OCI-LY7 (cell line): ENCODE measurements around the gene SLC29A1. TPM values are rescaled to one million over a fixed set of nuclear protein-coding genes. Genes with fewer than 3 reads are reported as not detected.

Experiments
- BruUV-seq: library from RNA; stranded (reverse); fragments of 400-500 nt; replicated peaks from 2 replicates; lab custom pipeline; 2021; lab: Mats Ljungman, UMichigan
- CTCF ChIA-PET: fragments of 300-600 bp; sonication (Branson Sonifier 250); formaldehyde crosslinking; loops from one replicate; lab custom pipeline; 2022; ENCODE audit warnings: antibody characterized with exemption; ENCODE audit not compliant: unreplicated experiment; lab: Charles Lee
- POLR2A ChIA-PET: fragments of 300-600 bp; sonication (Branson Sonifier 250); formaldehyde crosslinking; loops from one replicate; lab custom pipeline; 2022; ENCODE audit warnings: antibody characterized with exemption; lab: Charles Lee
- DNase-seq: peaks from one replicate; pipeline ENCODE4 v3.0.0-alpha.2; 2015; ENCODE audit warnings: low spot score
- H2AFZ ChIP-seq: fragments of 200-600 bp; sonication (generic), shearing (Covaris generic); 2 replicates; pipeline ENCODE4 v1.6.1; 2014; ENCODE audit warnings: mild to moderate bottlenecking, antibody characterized with exemption, low read length, moderate library complexity
- H3K27ac ChIP-seq: fragments of 200-600 bp; sonication (generic); 2 replicates; pipeline ENCODE4 v1.5.1; 2014; ENCODE audit warnings: mixed run types, low read depth, mild to moderate bottlenecking, moderate library complexity, low read length, inconsistent platforms; ENCODE audit not compliant: poor library complexity, severe bottlenecking
- H3K36me3 ChIP-seq: fragments of 200-600 bp; sonication (generic); 2 replicates; pipeline ENCODE4 v1.6.1; 2014; ENCODE audit warnings: mild to moderate bottlenecking, antibody characterized with exemption, low read length, moderate library complexity, mixed read lengths; ENCODE audit not compliant: insufficient read depth
- H3K4me1 ChIP-seq: fragments of 200-600 bp; sonication (generic); 2 replicates; pipeline ENCODE4 v1.5.1; 2014; ENCODE audit warnings: mild to moderate bottlenecking, low read length; ENCODE audit not compliant: insufficient read depth, poor library complexity, severe bottlenecking
- H3K4me2 ChIP-seq: fragments of 200-600 bp; sonication (generic); 2 replicates; pipeline ENCODE4 v1.6.1; 2014; ENCODE audit warnings: mild to moderate bottlenecking, low read length
- H3K4me3 ChIP-seq: fragments of 200-600 bp; sonication (generic); 2 replicates; pipeline ENCODE4 v1.5.1; 2014; ENCODE audit warnings: mild to moderate bottlenecking, low read depth, low read length; ENCODE audit not compliant: poor library complexity, severe bottlenecking
- H3K79me2 ChIP-seq: fragments of 200-600 bp; sonication (generic); 2 replicates; pipeline ENCODE4 v1.6.1; 2016; ENCODE audit warnings: low read depth, mild to moderate bottlenecking, low read length, moderate library complexity, mixed read lengths; ENCODE audit not compliant: insufficient read depth
- H3K9me2 ChIP-seq: fragments of 200-600 bp; sonication (generic); 2 replicates; pipeline ENCODE4 v1.6.1; 2016; ENCODE audit warnings: mild to moderate bottlenecking, low read length, mixed read lengths; ENCODE audit not compliant: insufficient read depth
- H3K9me3 ChIP-seq: fragments of 200-600 bp; sonication (generic); 2 replicates; pipeline ENCODE4 v1.6.1; 2014; ENCODE audit warnings: mild to moderate bottlenecking, mixed run types, low read length, mixed read lengths
- H4K20me1 ChIP-seq: fragments of 200-600 bp; sonication (generic); 2 replicates; pipeline ENCODE4 v1.6.1; 2014; ENCODE audit warnings: mild to moderate bottlenecking, antibody characterized with exemption, low read length, moderate library complexity, mixed read lengths; ENCODE audit not compliant: insufficient read depth
- EZH2phosphoT487 ChIP-seq: fragments of 200-600 bp; sonication (generic); IDR thresholded peaks from 2 replicates; pipeline ENCODE4 v1.6.1; 2018; ENCODE audit warnings: low read depth, borderline replicate concordance, mild to moderate bottlenecking, mixed run types, antibody characterized with exemption, low read length, moderate library complexity, mixed read lengths
- intact Hi-C: fragments of 100-400 bp; cut with micrococcal nuclease; formaldehyde crosslinking; loops from one replicate; pipeline ENCODE4 v1.10.0; 2022; ENCODE audit not compliant: unreplicated experiment
- total RNA-seq, 2 experiments: library from RNA; depleted of rRNA in 1 of 2; stranded (reverse); fragments of >200 nt in 1 of 2; shearing (Covaris generic) in 1 of 2; gene quantifications; 2 replicates each; pipeline ENCODE4 v1.2.3, GENCODE V29; 2014 to 2022
- TF ChIP-seq, protein P1 (sequence below): fragments of 200-600 bp; sonication (generic); conservative IDR thresholded peaks from 2 replicates; pipeline ENCODE4 v1.5.1; 2014; ENCODE audit warnings: mild to moderate bottlenecking, antibody characterized with exemption, low read length, moderate library complexity, mixed read lengths

Gene SLC29A1
- total RNA-seq, 2 experiments from 2014 or later: 52.6 to 64.6 TPM

- TF ChIP-seq, protein P1, sequence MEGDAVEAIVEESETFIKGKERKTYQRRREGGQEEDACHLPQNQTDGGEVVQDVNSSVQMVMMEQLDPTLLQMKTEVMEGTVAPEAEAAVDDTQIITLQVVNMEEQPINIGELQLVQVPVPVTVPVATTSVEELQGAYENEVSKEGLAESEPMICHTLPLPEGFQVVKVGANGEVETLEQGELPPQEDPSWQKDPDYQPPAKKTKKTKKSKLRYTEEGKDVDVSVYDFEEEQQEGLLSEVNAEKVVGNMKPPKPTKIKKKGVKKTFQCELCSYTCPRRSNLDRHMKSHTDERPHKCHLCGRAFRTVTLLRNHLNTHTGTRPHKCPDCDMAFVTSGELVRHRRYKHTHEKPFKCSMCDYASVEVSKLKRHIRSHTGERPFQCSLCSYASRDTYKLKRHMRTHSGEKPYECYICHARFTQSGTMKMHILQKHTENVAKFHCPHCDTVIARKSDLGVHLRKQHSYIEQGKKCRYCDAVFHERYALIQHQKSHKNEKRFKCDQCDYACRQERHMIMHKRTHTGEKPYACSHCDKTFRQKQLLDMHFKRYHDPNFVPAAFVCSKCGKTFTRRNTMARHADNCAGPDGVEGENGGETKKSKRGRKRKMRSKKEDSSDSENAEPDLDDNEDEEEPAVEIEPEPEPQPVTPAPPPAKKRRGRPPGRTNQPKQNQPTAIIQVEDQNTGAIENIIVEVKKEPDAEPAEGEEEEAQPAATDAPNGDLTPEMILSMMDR: no peak
- no peak for TF ChIP-seq EZH2phosphoT487
- H3K36me3 ChIP-seq: no peaks in the 10 kb centered on the region
- no peaks in the 10 kb centered on the region for H3K4me1 ChIP-seq
- intact Hi-C loops: no loop called here
- no peak overlapping the region for H3K4me3 ChIP-seq
- CTCF ChIA-PET: no interaction called here
- H3K9me3 ChIP-seq: no peaks in the 10 kb centered on the region
- no peak overlapping the region for H2AFZ ChIP-seq
- no peaks in the 10 kb centered on the region for H3K9me2 ChIP-seq
- POLR2A ChIA-PET: no interaction called here
- no peak overlapping the region for H3K4me2 ChIP-seq
- DNase-seq: no peak
- no TSS peak for BruUV-seq
- no peak overlapping the region for H3K27ac ChIP-seq
- no peaks in the 10 kb centered on the region for H3K79me2 ChIP-seq
- H4K20me1 ChIP-seq: no peaks in the 10 kb centered on the region
Observed at GRCh38 chr6:44178424-44179071, 44.8 kb upstream of the SLC29A1 start.

DNA sequence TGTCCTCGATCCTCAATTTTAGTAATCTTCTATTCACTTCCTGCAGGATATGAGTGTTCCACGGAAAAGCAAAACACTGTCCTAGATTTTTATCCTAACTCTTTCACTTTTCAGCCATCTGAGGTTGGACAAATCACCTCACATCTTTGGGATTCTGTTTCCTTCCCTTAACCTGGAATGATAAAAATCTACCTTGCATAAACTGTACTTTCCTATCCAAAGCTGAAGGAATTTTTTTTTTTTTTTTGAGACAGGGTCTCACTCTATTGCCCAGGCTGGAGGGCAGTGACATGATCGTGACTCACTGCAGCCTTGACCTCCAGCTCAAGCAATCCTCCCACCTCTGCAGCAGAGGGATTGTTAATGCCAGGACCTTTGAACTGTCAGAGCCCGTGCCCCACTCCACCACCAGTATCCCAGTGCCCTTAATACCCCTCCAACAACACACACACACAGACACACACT, 44.3 kb upstream of the SLC29A1 start:
- TF ChIP-seq EZH2phosphoT487: no peak
- TF ChIP-seq, protein P1: no peak
- Histone ChIP-seq H3K9me3 (no peaks in the 10 kb centered on the region), H3K9me2 (no peaks in the 10 kb centered on the region), H3K4me1 (no peaks in the 10 kb centered on the region), H3K36me3 (no peaks in the 10 kb centered on the region), H3K27ac (no peak overlapping the region), H2AFZ (no peak overlapping the region), H4K20me1 (no peaks in the 10 kb centered on the region), H3K4me3 (no peak overlapping the region), H3K79me2 (no peaks in the 10 kb centered on the region), H3K4me2 (no peak overlapping the region)
- ChIA-PET POLR2A (no interaction called here), CTCF (no interaction called here)
- no peak for DNase-seq
- intact Hi-C loops: no loop called here
- BruUV-seq: no TSS peak

DNA sequence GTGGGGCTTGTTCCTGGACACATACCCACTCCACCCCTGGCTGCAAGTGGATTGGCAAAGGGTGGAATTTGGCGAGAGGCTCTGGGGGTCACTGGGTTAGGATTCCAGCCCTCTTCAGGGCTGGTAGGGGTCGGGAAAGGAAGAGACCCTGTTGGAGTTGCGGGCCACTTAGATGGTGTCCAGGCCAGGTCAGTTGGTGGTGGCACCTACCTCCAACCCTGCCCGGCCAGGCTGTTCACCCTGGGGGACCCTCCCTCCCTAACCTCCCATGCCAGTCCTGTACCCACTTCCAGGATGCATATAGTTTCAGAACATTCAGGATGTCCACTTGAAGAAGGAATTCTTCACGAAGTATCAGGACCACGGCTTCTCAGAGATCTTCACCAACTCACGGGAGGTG, 43.7 kb upstream of the SLC29A1 start:
- intact Hi-C loops: no loop called here
- Histone ChIP-seq H3K4me2 (no peak overlapping the region), H4K20me1 (no peaks in the 10 kb centered on the region), H3K4me1 (no peaks in the 10 kb centered on the region), H3K36me3 (no peaks in the 10 kb centered on the region), H3K9me2 (no peaks in the 10 kb centered on the region), H3K4me3 (no peak overlapping the region), H2AFZ (no peak overlapping the region), H3K9me3 (no peaks in the 10 kb centered on the region), H3K27ac (no peak overlapping the region), H3K79me2 (no peaks in the 10 kb centered on the region)
- CTCF ChIA-PET: no interaction called here
- no peak for TF ChIP-seq EZH2phosphoT487
- TF ChIP-seq, protein P1: no peak
- DNase-seq: no peak
- POLR2A ChIA-PET: no interaction called here
- BruUV-seq: no TSS peak
